NCI-H748 treated with DMSO at 0.1 percent for 48 hours (cell line): ENCODE results near the gene ARHGAP26.

ENCODE experiments used
- DNase-seq: peaks from one replicate; lab custom pipeline; 2025; lab: John Stamatoyannopoulos, UW

ARHGAP26 gene

DNA sequence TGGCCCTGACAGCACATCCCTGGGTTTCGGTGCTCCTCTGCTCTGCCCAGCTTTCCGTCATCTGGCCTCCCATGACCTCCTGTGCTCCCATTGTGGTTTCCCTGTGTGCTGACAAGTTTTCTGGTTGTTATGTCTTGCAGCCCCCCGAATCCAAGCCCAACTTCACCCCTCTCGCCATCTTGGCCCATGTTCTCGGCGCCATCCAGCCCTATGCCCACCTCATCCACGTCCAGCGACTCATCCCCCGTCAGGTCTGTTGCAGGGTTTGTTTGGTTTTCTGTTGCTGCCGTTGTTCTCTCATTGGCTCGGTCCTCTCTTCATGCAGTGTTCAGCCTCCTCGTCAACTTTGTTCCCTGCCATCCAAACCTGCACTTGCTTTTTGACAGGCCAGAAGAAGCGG is 436.9 kb downstream of the ARHGAP26 start:
- DNase-seq = no peak

- DNase-seq = peak; percentile 27
These were observed 437.6 kb downstream of the ARHGAP26 start for GRCh38 chr5:143207563-143208364.

GRCh38 chr5:143208365-143208641 is 438.1 kb downstream of the ARHGAP26 start:
- no peak for DNase-seq

- DNase-seq = no peak
These were observed 438.8 kb downstream of the ARHGAP26 start for GRCh38 chr5:143208781-143209510.

GRCh38 chr5:143209881-143210395 is 439.8 kb downstream of the ARHGAP26 start:
- DNase-seq = no peak

DNA sequence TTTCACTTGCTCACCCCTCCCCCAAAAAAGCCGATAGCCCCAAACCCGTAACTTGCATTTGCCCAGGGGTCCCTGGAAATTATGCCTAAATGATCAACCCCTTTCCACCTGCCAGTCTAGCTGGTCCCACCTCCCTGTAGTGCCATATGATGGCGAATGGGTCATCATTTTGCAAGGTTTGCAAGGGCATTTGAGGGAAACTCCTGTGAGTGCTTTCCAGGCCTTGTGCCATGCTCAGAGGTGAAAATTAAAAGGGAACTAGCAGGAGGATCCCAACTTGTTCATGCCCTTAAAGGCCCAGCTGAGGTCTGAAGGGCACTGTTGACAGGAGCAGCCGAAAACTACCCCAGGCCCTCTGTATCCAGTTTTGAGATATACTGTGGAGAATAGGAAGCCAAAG is 440.4 kb downstream of the ARHGAP26 start:
- DNase-seq = no peak

DNA sequence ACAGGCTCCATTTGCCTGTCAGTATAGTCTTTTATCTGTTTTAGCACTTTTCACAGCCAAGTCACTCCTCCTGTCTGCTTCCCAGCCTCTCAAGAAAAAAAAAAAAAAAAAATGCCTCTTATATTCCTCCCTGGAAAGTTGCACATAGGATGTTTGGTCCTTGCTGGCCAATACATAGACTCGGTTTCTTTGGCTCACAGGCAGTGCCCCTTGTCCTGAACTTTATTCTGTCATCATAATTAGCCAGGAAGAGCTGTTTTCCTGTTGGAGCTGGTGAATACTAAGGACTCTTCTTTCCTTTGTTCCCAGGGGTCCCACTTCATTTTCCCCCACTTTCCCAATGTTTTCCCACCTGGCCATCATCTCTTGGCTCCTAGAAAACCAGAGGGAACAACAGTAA is 442.1 kb downstream of the ARHGAP26 start:
- no peak for DNase-seq

GRCh38 chr5:143213231-143213850 is 443.2 kb downstream of the ARHGAP26 start:
- DNase-seq = no peak

GRCh38 chr5:143213851-143214363 is 443.7 kb downstream of the ARHGAP26 start:
- no peak for DNase-seq

GRCh38 chr5:143214458-143214857 is 444.3 kb downstream of the ARHGAP26 start:
- DNase-seq = no peak

DNA sequence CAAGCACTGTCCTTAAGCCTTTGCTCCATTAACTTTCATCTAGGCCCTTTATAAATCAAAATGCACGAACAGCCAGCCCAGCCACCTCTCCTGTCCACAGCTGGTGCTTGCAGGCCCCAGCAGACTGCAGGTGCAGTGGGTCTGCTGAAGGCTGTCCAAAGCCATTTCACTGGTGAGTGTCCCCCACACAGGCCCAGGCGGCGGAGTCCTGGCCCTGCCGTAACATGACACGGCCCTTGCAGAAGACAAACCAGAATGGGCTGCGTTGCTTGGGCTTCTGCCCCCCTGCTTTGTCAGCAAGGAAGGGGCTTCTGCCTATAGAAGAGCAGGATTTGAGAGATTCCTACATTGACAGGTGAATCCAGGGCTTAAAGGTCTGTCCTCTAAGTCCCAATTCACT is 444.7 kb downstream of the ARHGAP26 start:
- no peak for DNase-seq

DNA sequence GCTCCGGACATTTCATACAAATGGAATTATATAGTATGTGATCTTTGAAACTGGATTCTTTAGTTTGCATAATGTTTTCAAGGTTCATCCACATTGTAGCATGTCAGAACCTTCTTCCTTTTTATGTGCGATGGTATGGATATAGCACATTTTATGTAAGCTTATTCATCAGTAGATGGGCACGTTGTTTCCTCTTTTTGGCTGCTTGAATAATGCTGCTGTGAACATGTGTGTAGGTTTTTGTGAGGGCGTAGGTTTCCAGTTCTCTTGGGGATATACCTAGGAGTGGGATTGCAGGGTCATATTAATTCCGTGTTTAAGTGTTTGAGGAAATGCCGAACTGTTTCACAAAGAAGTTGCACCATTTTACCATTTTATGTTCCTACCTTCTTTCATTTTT is 445.5 kb downstream of the ARHGAP26 start:
- DNase-seq = no peak

- DNase-seq = no peak
These were observed 446.0 kb downstream of the ARHGAP26 start for GRCh38 chr5:143216211-143216610.

GRCh38 chr5:143217065-143217803 is 447.1 kb downstream of the ARHGAP26 start:
- DNase-seq = no peak

DNA sequence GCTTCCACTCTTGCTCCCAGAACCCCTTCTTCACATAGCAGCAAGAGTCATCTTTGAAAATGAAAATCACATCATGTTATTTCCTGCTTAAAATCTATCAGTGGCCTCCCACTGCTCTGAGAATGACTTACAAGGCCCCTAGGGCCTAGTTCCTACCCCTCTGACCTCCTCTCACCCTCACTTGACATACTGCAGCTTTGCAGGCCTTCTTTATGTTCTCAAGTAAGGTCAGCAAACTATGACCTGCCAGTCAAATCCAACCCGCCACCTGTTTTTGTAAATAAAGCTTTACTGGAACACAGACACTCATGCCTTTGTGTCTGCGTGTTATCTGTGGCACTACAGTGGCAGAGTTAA is 447.6 kb downstream of the ARHGAP26 start:
- DNase-seq = no peak

- no peak for DNase-seq
These were observed 448.5 kb downstream of the ARHGAP26 start for GRCh38 chr5:143218517-143219170.

GRCh38 chr5:143219696-143220095 is 449.5 kb downstream of the ARHGAP26 start:
- DNase-seq = no peak

DNA sequence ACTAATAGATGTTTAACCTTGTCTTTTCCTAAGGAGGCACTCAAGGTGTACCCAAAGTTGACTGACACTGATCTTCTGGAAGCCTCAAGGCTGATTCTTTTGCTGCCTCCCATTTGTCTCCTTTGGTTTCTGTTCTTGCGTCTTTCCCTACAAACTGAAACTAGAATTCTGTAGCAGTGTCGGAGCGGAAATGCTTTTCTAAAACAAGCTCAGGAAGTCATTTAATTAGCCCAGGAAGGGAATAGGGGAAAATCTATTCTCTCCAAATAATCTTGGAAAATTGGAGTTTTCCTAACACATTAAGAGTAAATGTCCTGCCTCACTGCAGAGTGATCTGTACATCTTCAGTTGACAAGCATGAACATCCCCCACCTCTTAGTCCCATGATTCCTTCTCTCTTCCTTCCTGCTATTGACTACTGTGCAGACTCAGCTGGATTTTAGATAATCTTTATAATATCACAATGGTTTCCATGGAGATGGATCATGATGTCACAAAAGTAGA is 450.6 kb downstream of the ARHGAP26 start:
- no peak for DNase-seq

DNA sequence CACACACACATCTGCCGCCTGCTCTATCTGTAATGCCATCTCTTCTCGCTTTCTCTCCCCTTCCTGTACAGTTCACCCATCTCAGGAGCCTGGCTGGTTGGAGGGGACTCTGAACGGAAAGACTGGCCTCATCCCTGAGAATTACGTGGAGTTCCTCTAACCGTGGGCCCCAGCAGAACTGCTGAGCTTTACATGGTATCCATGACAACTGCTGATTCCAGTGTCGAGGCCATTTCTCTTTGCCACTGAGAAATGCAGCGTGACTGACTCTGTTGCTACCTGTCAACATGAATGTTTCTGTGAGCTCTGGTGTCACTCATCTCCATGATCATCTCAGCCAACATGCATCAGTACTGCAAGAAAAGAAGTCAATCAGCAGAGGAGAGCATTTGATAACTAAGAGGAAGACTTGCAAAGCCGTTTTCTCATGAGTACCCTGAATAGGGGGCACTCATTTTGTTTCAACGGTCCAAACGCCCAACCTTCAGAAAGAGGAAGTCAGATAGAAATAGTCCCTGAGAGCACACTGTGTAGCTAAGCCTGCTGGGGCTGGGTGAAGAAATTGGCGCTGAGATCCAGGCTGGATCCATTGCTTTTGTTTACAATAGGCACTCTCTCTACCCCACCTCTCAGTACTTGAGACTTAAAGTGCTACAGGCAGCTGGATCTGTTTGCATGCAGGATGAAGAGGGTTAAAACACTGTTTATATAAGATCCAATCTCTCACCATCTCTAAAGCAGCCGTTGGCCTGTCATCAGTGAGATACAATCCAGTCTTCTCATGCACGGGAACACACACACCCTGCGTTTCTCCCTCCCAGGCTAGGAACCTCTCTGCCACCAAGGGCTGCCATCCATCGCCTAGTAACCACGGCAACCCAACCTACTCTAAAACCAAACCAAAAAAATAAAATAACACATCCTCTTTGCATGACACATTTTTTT is 452.4 kb downstream of the ARHGAP26 start:
- DNase-seq = peak; percentile 94

DNA sequence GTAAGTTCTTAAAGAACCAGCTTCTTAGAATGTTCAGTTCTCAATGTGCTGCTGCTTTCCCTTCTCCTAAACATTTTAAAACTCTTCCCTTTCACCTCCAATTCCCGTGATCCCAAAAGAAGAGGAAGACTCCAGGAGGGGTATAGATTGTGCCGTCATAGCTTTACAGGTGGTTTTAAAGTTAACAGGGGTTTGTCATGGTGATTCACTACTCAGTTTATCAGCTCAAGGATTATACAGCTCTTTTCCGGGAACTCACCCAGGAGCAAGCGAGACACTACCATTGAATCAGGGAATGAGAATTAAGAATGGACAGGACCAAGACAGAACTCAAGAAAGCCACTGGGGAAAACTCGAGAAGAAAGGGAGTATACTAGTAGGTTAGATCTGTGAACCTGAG is 454.5 kb downstream of the ARHGAP26 start:
- DNase-seq = no peak
